HL-60 (cell line): ENCODE measurements around the gene CDH22.

ENCODE experiments used
- POLR2AphosphoS5 ChIP-seq: IDR thresholded peaks from 2 replicates; pipeline ENCODE4 v1.6.1; 2012; ENCODE audit warnings: low read depth
- TF ChIP-seq, protein P1 (sequence below): IDR thresholded peaks from one replicate; pipeline ENCODE4 v1.5.1; 2011; ENCODE audit warnings: low read length, control low read depth, inconsistent platforms; ENCODE audit not compliant: insufficient read depth
- TF ChIP-seq, protein P2 (sequence below): IDR thresholded peaks from 2 replicates; pipeline ENCODE4 v1.6.1; 2012; ENCODE audit warnings: low read depth; ENCODE audit not compliant: insufficient replicate concordance

DNA sequence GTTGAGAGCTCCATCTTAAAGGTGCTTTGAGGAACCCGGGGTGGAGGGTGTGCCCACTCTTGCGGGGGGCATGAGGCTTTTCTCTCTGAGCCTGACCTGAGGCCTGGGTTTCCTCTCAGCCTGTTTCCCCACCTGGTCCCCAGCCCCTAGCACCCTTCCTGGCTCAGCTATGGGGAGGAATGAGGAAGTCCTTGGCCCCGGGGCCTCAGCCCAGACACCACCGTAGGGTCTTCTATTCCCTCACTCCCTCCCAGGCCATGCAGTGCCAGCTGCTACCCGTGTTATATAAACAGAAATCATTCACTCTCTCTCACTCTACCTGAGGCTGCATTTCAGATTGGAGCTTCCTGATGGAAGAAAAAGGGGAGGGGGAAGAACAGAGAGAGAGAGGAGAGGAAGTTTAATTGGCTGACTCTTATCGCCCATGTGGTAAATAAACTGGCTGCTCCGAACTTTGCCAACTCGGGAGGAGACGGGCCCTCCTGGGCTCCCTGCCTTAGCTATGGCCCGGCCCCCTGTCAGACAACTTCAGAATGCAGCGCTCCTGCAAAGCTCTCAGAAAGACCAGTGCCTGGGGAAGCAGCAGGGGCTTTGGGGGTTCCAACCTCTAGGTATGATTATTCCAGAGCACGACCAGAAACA lies 2.8 kb downstream of the CDH22 start:
- TF ChIP-seq, protein P1, sequence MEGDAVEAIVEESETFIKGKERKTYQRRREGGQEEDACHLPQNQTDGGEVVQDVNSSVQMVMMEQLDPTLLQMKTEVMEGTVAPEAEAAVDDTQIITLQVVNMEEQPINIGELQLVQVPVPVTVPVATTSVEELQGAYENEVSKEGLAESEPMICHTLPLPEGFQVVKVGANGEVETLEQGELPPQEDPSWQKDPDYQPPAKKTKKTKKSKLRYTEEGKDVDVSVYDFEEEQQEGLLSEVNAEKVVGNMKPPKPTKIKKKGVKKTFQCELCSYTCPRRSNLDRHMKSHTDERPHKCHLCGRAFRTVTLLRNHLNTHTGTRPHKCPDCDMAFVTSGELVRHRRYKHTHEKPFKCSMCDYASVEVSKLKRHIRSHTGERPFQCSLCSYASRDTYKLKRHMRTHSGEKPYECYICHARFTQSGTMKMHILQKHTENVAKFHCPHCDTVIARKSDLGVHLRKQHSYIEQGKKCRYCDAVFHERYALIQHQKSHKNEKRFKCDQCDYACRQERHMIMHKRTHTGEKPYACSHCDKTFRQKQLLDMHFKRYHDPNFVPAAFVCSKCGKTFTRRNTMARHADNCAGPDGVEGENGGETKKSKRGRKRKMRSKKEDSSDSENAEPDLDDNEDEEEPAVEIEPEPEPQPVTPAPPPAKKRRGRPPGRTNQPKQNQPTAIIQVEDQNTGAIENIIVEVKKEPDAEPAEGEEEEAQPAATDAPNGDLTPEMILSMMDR, result no peak
- TF ChIP-seq, protein P2, sequence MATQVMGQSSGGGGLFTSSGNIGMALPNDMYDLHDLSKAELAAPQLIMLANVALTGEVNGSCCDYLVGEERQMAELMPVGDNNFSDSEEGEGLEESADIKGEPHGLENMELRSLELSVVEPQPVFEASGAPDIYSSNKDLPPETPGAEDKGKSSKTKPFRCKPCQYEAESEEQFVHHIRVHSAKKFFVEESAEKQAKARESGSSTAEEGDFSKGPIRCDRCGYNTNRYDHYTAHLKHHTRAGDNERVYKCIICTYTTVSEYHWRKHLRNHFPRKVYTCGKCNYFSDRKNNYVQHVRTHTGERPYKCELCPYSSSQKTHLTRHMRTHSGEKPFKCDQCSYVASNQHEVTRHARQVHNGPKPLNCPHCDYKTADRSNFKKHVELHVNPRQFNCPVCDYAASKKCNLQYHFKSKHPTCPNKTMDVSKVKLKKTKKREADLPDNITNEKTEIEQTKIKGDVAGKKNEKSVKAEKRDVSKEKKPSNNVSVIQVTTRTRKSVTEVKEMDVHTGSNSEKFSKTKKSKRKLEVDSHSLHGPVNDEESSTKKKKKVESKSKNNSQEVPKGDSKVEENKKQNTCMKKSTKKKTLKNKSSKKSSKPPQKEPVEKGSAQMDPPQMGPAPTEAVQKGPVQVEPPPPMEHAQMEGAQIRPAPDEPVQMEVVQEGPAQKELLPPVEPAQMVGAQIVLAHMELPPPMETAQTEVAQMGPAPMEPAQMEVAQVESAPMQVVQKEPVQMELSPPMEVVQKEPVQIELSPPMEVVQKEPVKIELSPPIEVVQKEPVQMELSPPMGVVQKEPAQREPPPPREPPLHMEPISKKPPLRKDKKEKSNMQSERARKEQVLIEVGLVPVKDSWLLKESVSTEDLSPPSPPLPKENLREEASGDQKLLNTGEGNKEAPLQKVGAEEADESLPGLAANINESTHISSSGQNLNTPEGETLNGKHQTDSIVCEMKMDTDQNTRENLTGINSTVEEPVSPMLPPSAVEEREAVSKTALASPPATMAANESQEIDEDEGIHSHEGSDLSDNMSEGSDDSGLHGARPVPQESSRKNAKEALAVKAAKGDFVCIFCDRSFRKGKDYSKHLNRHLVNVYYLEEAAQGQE, result no peak
- no peak for TF ChIP-seq POLR2AphosphoS5
